Testis (tissue), 3 donors: ENCODE measurements around the gene RETREG3. TPM values are rescaled to one million over a fixed set of nuclear protein-coding genes. Genes with fewer than 3 reads are reported as not detected.
"Not testable (repeated sequence)": the region's sequence is repeated elsewhere in the genome, so short reads cannot be mapped to it uniquely, and the experiment has no call there.

ENCODE experiments used
- DNase-seq: peaks from one replicate; pipeline ENCODE4 v3.0.0-alpha.2; 2019
- H3K27ac ChIP-seq, 2 donors: fragments of 200-600 bp; sonication (generic); one replicate each; pipeline ENCODE4 v1.5.1; 2019
- H3K27me3 ChIP-seq: fragments of 200-600 bp; sonication (generic); one replicate; pipeline ENCODE4 v1.5.1; 2019
- H3K36me3 ChIP-seq: fragments of 200-600 bp; sonication (generic); one replicate; pipeline ENCODE4 v1.5.1; 2017; ENCODE audit warnings: low read depth; ENCODE audit errors: missing control alignments
- H3K4me1 ChIP-seq: fragments of 200-600 bp; sonication (generic); one replicate; pipeline ENCODE4 v1.5.1; 2019
- H3K4me3 ChIP-seq, 2 donors: fragments of 200-600 bp; sonication (generic); one replicate each; pipeline ENCODE4 v1.5.1; 2017 to 2019
- H3K9me3 ChIP-seq: fragments of 200-600 bp; sonication (generic); one replicate; pipeline ENCODE4 v1.5.1; 2017
- POLR2A ChIP-seq: fragments of 450-650 bp; IDR thresholded peaks from one replicate; pipeline ENCODE4 v1.6.1; 2017; ENCODE audit warnings: antibody characterized with exemption, mild to moderate bottlenecking, moderate library complexity
- WGBS, 2 donors: methylation state at CpG; one replicate each; pipeline ENCODE4 v1.1.5; 2018; 5-methylcytosine and 5-hydroxymethylcytosine counted together
- intact Hi-C: fragments of 100-400 bp; cut with DNase I; formaldehyde crosslinking; loops from one replicate; pipeline ENCODE4 v1.15.1; 2023; ENCODE audit warnings: low total_unique reads
- polyA plus RNA-seq: library from polyadenylated mRNA; stranded (reverse); fragments of 350-450 nt; fragmentation: Illumina TruSeq; extraction: RNeasy Lipid Tissue Mini Kit (QIAGEN cat#74804); gene quantifications from one replicate; pipeline ENCODE4 v1.2.3, GENCODE V29; 2014; ENCODE audit warnings: low read depth, low replicate concordance; ENCODE audit not compliant: insufficient read depth
- total RNA-seq, 2 donors: library from RNA; depleted of rRNA; stranded (reverse); fragments of >200 nt; gene quantifications; one replicate each; pipeline ENCODE4 v1.2.3, GENCODE V29; 2016
- TF ChIP-seq, protein P1 (sequence below), 3 experiments: fragments of 450-650 bp in 2 of 3; fragments of 200-600 bp in 1 of 3; sonication (generic) in 1 of 3; IDR thresholded peaks; one replicate each; pipeline ENCODE4 v1.5.1; 2016 to 2019; ENCODE audit warnings: antibody characterized with exemption in 3 of 3, mild to moderate bottlenecking in 2 of 3, moderate library complexity in 1 of 3

The RETREG3 gene
- total and polyA plus RNA-seq, 3 donors from 2014 or later: 62.3 to 154 (median 140) TPM

DNA sequence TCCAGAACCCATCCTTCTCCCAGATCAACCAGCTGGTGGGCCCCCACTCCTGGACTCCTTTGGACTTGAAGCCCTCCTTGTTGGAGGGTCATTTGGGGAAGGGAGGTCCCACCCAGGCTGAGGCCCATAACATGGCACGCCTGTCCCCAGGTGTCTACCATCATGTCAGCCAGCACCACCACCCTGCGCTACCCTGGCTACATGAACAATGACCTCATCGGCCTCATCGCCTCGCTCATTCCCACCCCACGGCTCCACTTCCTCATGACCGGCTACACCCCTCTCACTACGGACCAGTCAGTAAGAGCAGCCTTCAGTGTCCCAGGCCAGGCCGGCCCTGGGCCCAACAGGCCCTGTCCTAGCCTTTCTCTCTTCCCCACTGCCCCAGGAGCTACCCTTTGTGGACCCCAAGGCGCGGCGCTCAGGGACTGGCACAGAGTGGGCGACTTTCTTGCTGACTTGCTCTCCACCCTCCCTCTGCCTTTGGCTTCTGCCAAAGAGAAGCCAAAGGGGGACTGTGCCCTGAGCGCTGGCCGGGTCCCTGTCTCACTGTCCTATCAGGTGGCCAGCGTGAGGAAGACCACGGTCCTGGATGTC is 4.6 kb upstream of the RETREG3 start:
- no peak for DNase-seq
- Histone ChIP-seq H3K36me3 (no peaks in the 10 kb centered on the region), H3K9me3 (no peaks in the 10 kb centered on the region), H3K27ac (no peak overlapping the region), H3K4me3 (no peak overlapping the region), H3K27me3 (no peaks in the 10 kb centered on the region), H3K4me1 (peaks cover 10% of the 10 kb centered on the region)
- TF ChIP-seq, protein P1, sequence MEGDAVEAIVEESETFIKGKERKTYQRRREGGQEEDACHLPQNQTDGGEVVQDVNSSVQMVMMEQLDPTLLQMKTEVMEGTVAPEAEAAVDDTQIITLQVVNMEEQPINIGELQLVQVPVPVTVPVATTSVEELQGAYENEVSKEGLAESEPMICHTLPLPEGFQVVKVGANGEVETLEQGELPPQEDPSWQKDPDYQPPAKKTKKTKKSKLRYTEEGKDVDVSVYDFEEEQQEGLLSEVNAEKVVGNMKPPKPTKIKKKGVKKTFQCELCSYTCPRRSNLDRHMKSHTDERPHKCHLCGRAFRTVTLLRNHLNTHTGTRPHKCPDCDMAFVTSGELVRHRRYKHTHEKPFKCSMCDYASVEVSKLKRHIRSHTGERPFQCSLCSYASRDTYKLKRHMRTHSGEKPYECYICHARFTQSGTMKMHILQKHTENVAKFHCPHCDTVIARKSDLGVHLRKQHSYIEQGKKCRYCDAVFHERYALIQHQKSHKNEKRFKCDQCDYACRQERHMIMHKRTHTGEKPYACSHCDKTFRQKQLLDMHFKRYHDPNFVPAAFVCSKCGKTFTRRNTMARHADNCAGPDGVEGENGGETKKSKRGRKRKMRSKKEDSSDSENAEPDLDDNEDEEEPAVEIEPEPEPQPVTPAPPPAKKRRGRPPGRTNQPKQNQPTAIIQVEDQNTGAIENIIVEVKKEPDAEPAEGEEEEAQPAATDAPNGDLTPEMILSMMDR (IDR thresholded peaks at IDR 0.05): no peak
- TF ChIP-seq POLR2A: no peak
- WGBS, 2 donors: 97 to 99% methylated on average over 12 to 17 of the region's 17 CpGs
- intact Hi-C loops: no loop called here

DNA sequence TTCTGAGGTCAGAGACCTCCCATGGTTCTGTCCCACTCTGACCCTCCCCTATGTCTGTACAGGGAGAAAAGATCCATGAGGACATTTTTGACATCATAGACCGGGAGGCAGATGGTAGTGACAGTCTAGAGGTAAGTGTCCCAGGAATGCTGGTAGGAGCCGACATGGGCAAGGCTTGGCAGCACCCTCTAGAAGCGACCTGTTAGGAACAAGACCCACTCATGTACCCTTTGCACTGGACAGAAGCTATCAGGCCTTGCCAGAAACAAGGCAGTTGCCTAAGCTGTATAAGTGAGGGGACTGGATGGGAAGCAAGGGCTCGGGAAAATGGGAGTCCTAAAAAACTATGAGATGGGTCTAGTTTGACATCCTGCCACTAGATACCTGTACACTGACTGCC is 2.8 kb upstream of the RETREG3 start:
- H3K27ac ChIP-seq: no peak overlapping the region
- H3K9me3 ChIP-seq: no peaks in the 10 kb centered on the region
- no peak overlapping the region for H3K4me3 ChIP-seq
- peaks cover 12% of the 10 kb centered on the region for H3K4me1 ChIP-seq
- H3K36me3 ChIP-seq: no peaks in the 10 kb centered on the region
- TF ChIP-seq POLR2A: no peak
- TF ChIP-seq, protein P1 (IDR thresholded peaks at IDR 0.05): no peak
- no peaks in the 10 kb centered on the region for H3K27me3 ChIP-seq
- intact Hi-C loops: no loop called here
- DNase-seq: no peak
- 95 to 98% methylated on average over 4 of the region's 4 CpGs for WGBS, 2 donors

DNA sequence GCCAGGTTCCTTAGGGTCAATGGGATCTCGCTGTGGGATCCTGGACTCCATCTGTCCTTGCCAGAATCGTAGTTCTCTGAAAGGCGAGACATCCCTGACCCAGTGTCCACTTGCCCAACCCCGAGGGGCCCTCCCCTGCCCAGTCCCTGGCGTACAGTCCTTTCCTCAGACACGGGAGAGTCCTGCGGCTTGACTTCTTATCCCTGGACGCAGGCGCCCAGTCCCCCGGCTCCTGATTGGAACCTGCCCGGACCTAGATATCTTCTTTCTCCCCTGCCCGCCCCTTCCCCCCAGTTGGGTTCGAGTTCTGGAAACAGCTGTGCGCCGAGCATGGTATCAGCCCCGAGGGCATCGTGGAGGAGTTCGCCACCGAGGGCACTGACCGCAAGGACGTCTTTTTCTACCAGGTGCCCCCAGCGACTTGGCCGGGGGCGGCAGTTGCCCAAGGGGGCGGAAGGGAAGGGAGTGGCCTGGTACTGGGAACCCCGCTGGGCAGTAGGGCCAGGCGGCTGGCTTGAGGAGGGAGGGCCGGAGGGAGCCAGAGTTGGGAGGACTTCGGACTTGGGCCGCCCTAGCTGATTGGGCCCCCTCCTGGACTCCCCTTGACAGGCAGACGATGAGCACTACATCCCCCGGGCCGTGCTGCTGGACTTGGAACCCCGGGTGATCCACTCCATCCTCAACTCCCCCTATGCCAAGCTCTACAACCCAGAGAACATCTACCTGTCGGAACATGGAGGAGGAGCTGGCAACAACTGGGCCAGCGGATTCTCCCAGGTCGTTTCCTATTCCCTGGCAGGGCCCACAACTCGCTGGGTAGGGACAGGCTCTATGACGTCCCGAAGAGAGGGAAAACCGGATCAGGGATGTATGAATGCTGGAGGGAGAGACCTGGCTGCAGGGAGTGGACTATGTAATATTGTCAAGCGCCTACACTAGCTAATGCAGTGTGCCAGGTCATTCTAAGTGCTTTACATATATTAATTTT is 934 bp upstream of the RETREG3 start:
- peak overlapping the region; percentile 76 to 78 for H3K27ac ChIP-seq
- intact Hi-C loops, H3K36me3 ChIP-seq, DNase-seq, H3K27me3 ChIP-seq, H3K9me3 ChIP-seq: not testable (repeated sequence)
- peak overlapping the region; percentile 98 to 99 for H3K4me3 ChIP-seq
- H3K4me1 ChIP-seq: peaks cover 23% of the 10 kb centered on the region
- WGBS, 2 donors: 9 to 10% methylated on average over 27 to 36 of the region's 42 CpGs

DNA sequence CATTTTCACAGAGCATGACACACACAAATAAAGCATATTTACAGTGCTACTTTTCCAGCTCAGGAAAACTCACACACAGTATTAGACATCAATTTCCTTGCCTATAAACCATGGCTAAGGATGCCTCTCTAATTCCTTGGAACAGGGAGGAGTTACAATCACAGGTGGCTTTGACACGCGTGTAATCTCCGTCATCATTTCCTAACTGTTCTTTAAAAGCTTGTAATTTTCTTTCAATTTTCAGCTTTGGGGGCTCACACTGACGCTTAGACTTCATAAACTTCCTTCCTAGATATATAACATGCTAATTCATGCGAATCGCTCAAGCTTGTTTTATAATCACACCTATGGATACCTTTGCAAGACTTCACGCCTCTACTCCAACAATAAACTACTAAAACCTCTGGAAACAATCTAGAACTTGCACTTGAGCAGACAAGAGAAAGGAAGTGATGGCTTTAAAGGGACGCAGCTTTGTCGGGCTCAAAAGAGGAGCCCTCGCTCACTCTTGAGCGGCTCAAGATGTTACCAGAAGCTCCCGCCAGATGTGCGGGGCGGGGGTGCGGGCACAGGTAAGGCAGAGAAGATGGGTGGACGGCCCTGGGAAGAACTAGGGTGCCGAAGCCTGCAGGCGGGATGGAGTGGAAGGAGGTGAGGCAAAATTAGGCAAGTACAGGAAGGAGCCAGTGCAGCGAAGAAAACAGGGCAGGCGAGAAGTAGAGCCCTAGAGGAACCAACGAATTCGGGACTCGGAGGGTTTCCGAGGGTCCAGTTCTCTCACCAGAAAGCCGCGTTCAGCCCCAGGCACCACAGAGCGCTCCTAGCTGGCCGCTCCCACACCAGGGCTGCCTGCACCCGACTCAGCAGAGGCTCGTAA is 631 bp downstream of the RETREG3 start:
- no peak for DNase-seq
- Histone ChIP-seq H3K4me1 (peaks cover 23% of the 10 kb centered on the region), H3K27me3 (no peaks in the 10 kb centered on the region), H3K9me3 (no peaks in the 10 kb centered on the region), H3K27ac (peak overlapping the region; percentile 95 to 96), H3K36me3 (no peaks in the 10 kb centered on the region), H3K4me3 (peak overlapping the region; percentile 98 to 99)
- TF ChIP-seq, protein P1 (IDR thresholded peaks at IDR 0.05): no peak
- no peak for TF ChIP-seq POLR2A
- 0% methylated on average over 26 to 28 of the region's 30 CpGs for WGBS, 2 donors
- intact Hi-C loops: no loop called here

DNA sequence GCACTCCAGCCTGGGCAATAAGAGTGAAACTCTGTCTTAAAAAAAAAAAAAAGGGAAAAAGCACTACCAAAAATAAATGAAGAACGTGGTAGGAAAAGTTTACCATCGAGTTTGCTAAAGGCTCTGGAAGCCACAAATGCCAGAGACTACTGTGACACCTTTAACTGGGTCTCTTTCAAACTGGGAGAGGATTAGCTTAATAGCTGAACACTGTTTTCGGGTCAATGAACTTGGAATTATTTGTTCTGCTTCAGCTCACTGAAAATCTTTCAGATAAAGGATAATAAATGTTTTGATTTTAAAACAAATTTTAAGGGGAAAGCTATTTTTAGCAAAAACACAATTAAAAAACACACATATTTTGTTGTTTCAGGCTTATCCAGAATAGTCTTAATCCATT is 1.4 kb downstream of the RETREG3 start:
- WGBS, 2 donors: 14 to 15% methylated on average over 3 of the region's 3 CpGs

More for the DNA sequence above, 1.4 kb downstream of the RETREG3 start:
- DNase-seq: no peak
- H3K27ac ChIP-seq: no peak overlapping the region
- no peak for TF ChIP-seq POLR2A
- TF ChIP-seq, protein P1 (IDR thresholded peaks at IDR 0.05): no peak
- no peaks in the 10 kb centered on the region for H3K36me3 ChIP-seq
- intact Hi-C loops: no loop called here
- H3K27me3 ChIP-seq: no peaks in the 10 kb centered on the region
- peak overlapping the region in 1 of 2 donors; percentile 98 for H3K4me3 ChIP-seq
- peaks cover 23% of the 10 kb centered on the region for H3K4me1 ChIP-seq
- H3K9me3 ChIP-seq: no peaks in the 10 kb centered on the region
